ENCODE data around the gene CLDN24. TPM values are rescaled to one million over a fixed set of nuclear protein-coding genes. Genes with fewer than 3 reads are reported as not detected.

The CLDN24 gene
- total and polyA plus RNA-seq, 5 experiments from 2014 or later: 1.6 TPM; not detected in 4

DNA sequence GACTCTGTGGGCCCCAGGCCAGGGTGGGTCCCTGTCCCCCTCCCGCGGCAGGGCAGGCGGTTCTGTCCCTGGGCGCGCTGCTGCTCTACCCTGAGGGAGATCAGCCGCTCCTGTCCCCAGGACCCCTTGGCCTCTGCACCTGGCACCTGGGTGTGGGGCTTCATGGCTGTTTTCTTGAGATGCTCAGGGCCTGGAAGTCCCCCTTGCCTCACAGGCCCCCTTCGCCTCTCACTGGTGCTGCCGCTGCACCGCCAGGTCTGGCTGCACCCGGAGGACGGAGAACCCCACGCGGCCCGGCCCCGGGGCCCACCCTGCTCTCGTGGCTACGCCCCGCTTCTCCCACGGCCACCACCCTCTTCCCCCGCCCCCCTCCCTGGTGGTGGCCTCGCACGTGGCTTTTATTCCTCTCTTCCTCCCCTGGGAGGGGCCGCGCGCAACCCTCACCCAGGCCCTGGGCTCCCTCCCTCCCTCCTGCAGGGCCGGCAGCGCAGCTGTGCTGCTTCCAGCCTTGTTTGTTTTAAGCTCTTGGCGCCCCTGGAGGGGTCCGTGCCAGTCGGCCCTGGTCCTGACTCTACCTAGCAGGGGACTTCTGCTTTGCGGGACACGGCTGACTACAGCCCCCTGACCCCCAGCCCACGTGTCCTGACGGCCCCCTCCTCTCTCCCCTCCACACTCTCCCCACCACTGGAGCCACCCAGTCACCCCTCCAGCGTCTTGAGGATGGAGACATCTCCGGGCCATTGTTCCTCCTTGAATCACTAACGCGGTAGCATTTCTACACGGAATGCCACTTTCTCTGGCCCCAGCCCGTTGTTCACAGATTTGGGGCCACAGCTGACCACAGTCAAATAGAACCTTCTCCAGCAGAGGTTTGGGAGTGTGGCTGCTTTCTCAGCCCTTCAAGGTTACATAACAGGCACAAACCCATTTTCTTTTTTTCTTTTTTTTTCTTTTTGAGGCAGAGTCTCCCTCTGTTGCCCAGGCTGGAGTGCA, 20.6 kb upstream of the CLDN24 start:
- H3K9me3 Mint-ChIP-seq: no peaks in the 10 kb centered on the region
- H3K4me3 Mint-ChIP-seq: peak overlapping the region in 8 of 10 donors; percentile 7 to 64 (median 35)
- POLR2A ChIA-PET: no interaction called here
- no peak overlapping the region for H3K27ac Mint-ChIP-seq
- peak in 1 of 2 donors; percentile 40 for ATAC-seq
- H3K27me3 Mint-ChIP-seq: peaks cover 5 to 39% (median 13%) of the 10 kb centered on the region in 5 donors
- peaks cover 0 to 7% (median 3%) of the 10 kb centered on the region in 4 donors for H3K4me1 Mint-ChIP-seq
- no peak for DNase-seq
- no peaks in the 10 kb centered on the region for H3K36me3 Mint-ChIP-seq

DNA sequence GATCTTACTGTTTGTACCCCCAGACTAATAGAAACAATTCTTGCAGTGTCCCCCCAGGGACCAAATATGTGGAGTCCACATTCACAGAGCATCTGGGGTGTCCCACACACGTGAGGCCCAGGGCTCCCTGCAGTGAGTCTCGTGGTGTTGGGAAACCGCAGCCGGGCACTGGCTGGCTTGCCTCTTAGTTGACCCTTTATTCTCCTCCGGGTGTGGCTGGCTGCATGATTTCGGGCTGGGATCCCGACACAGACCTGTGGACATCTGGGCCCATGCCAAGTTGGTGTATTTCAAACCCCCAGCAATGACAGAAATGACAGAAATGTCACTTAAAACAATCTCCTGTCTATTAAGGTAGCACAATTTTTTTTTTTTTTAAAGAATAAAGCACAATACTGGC, 15.6 kb upstream of the CLDN24 start:
- peaks cover 8 to 16% (median 12%) of the 10 kb centered on the region in 5 donors for H3K27me3 Mint-ChIP-seq
- H3K4me1 Mint-ChIP-seq: peaks cover 0 to 3% (median under 1%) of the 10 kb centered on the region in 4 donors
- no peak for ATAC-seq
- H3K27ac Mint-ChIP-seq: peak overlapping the region in 1 of 10 donors; percentile 13
- no peaks in the 10 kb centered on the region for H3K36me3 Mint-ChIP-seq
- DNase-seq: no peak
- no peaks in the 10 kb centered on the region for H3K9me3 Mint-ChIP-seq
- no peak overlapping the region for H3K4me3 Mint-ChIP-seq
- POLR2A ChIA-PET: no interaction called here

- H3K27ac Mint-ChIP-seq: no peak overlapping the region
- H3K4me1 Mint-ChIP-seq: peaks cover 0 to 3% (median 0%) of the 10 kb centered on the region in 4 donors
- POLR2A ChIA-PET: no interaction called here
- H3K27me3 Mint-ChIP-seq: peaks cover 8 to 19% (median 15%) of the 10 kb centered on the region in 5 donors
- no peaks in the 10 kb centered on the region for H3K36me3 Mint-ChIP-seq
- DNase-seq: no peak
- no peak overlapping the region for H3K4me3 Mint-ChIP-seq
- no peaks in the 10 kb centered on the region for H3K9me3 Mint-ChIP-seq
- ATAC-seq: no peak
Observed at GRCh38 chr4:183337349-183337748, 15.1 kb upstream of the CLDN24 start.

GRCh38 chr4:183335369-183335940, 13.2 kb upstream of the CLDN24 start:
- H3K27ac Mint-ChIP-seq: no peak overlapping the region
- no peak for DNase-seq
- peaks cover 0 to 3% (median 0%) of the 10 kb centered on the region in 4 donors for H3K4me1 Mint-ChIP-seq
- no peaks in the 10 kb centered on the region for H3K36me3 Mint-ChIP-seq
- no peak for ATAC-seq
- no peak overlapping the region for H3K4me3 Mint-ChIP-seq
- H3K9me3 Mint-ChIP-seq: no peaks in the 10 kb centered on the region
- POLR2A ChIA-PET: no interaction called here
- peaks cover 8 to 24% (median 15%) of the 10 kb centered on the region in 5 donors for H3K27me3 Mint-ChIP-seq

DNA sequence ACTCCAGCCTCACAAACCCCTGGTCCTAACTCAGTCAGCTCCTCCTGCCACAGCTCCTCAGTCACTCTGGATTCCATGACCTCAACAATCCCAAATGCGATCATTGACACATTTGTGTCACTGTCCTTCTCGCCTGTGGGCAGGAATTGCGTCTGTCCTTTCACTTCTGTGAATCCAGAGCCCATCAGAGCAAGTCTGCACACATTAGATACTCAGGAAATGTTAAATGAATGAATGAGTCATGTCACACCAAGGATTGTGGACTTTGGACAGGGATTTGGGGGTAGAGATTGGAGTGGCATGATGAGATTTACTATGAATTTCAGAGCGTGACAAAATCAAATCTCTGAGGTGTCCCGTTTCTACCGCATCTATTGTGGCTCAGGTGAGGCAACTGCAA, 11.8 kb upstream of the CLDN24 start:
- Mint-ChIP-seq H3K9me3 (peaks cover 0 to 7% (median 0%) of the 10 kb centered on the region in 9 donors), H3K4me1 (peaks cover 0 to 3% (median 0%) of the 10 kb centered on the region in 4 donors), H3K4me3 (no peak overlapping the region), H3K36me3 (peaks cover 0 to 7% (median 0%) of the 10 kb centered on the region in 3 donors), H3K27ac (no peak overlapping the region), H3K27me3 (peaks cover 8 to 23% (median 16%) of the 10 kb centered on the region in 5 donors)
- no peak for ATAC-seq
- POLR2A ChIA-PET: no interaction called here
- DNase-seq: no peak

- H3K27ac Mint-ChIP-seq: no peak overlapping the region
- H3K4me1 Mint-ChIP-seq: peaks cover 0 to 3% (median 0%) of the 10 kb centered on the region in 4 donors
- peaks cover 0 to 9% (median 0%) of the 10 kb centered on the region in 9 donors for H3K9me3 Mint-ChIP-seq
- peaks cover 0 to 9% (median 0%) of the 10 kb centered on the region in 3 donors for H3K36me3 Mint-ChIP-seq
- ATAC-seq: no peak
- peaks cover 8 to 23% (median 16%) of the 10 kb centered on the region in 5 donors for H3K27me3 Mint-ChIP-seq
- H3K4me3 Mint-ChIP-seq: no peak overlapping the region
- POLR2A ChIA-PET: no interaction called here
- no peak for DNase-seq
Observed at GRCh38 chr4:183333202-183333601, 11.0 kb upstream of the CLDN24 start.

GRCh38 chr4:183332447-183332846, 10.2 kb upstream of the CLDN24 start:
- ATAC-seq (no peak), DNase-seq (no peak)
- H3K36me3 Mint-ChIP-seq: peaks cover 0 to 9% (median 0%) of the 10 kb centered on the region in 3 donors
- POLR2A ChIA-PET: no interaction called here
- H3K4me1 Mint-ChIP-seq: peaks cover 0 to 3% (median 0%) of the 10 kb centered on the region in 4 donors
- no peak overlapping the region for H3K4me3 Mint-ChIP-seq
- no peak overlapping the region for H3K27ac Mint-ChIP-seq
- H3K27me3 Mint-ChIP-seq: peaks cover 8 to 21% (median 16%) of the 10 kb centered on the region in 5 donors
- peaks cover 0 to 9% (median 0%) of the 10 kb centered on the region in 9 donors for H3K9me3 Mint-ChIP-seq

GRCh38 chr4:183330841-183331240, 8.6 kb upstream of the CLDN24 start:
- ATAC-seq: no peak
- H3K4me3 Mint-ChIP-seq: no peak overlapping the region
- H3K27ac Mint-ChIP-seq: no peak overlapping the region
- H3K36me3 Mint-ChIP-seq: peaks cover 0 to 9% (median 0%) of the 10 kb centered on the region in 3 donors
- H3K4me1 Mint-ChIP-seq: peaks cover 0 to 3% (median 0%) of the 10 kb centered on the region in 4 donors
- POLR2A ChIA-PET: no interaction called here
- peaks cover 4 to 19% (median 15%) of the 10 kb centered on the region in 5 donors for H3K27me3 Mint-ChIP-seq
- DNase-seq: no peak
- H3K9me3 Mint-ChIP-seq: peaks cover 0 to 9% (median 0%) of the 10 kb centered on the region in 9 donors

GRCh38 chr4:183329954-183330742, 7.9 kb upstream of the CLDN24 start:
- Mint-ChIP-seq H3K27ac (no peak overlapping the region), H3K36me3 (peaks cover 0 to 9% (median 0%) of the 10 kb centered on the region in 3 donors), H3K4me3 (no peak overlapping the region), H3K9me3 (peaks cover 0 to 9% (median 0%) of the 10 kb centered on the region in 9 donors), H3K27me3 (peaks cover 4 to 16% (median 15%) of the 10 kb centered on the region in 5 donors), H3K4me1 (no peaks in the 10 kb centered on the region)
- POLR2A ChIA-PET: no interaction called here
- DNase-seq: no peak
- no peak for ATAC-seq

GRCh38 chr4:183329244-183329643, 7.0 kb upstream of the CLDN24 start:
- POLR2A ChIA-PET: no interaction called here
- Mint-ChIP-seq H3K27ac (no peak overlapping the region), H3K4me3 (no peak overlapping the region), H3K27me3 (peaks cover 8 to 18% (median 15%) of the 10 kb centered on the region in 5 donors), H3K36me3 (peaks cover 0 to 9% (median 0%) of the 10 kb centered on the region in 3 donors), H3K4me1 (no peaks in the 10 kb centered on the region), H3K9me3 (peaks cover 0 to 9% (median 0%) of the 10 kb centered on the region in 9 donors)
- no peak for DNase-seq
- ATAC-seq: no peak

- Mint-ChIP-seq H3K4me1 (no peaks in the 10 kb centered on the region), H3K4me3 (no peak overlapping the region), H3K36me3 (peaks cover 0 to 9% (median 0%) of the 10 kb centered on the region in 3 donors), H3K27me3 (peaks cover 6 to 18% (median 14%) of the 10 kb centered on the region in 5 donors), H3K9me3 (peaks cover 0 to 9% (median 0%) of the 10 kb centered on the region in 9 donors), H3K27ac (no peak overlapping the region)
- ATAC-seq (no peak), DNase-seq (no peak)
- POLR2A ChIA-PET: no interaction called here
Observed at GRCh38 chr4:183328832-183329231, 6.6 kb upstream of the CLDN24 start.

- POLR2A ChIA-PET: no interaction called here
- Mint-ChIP-seq H3K4me3 (no peak overlapping the region), H3K27me3 (peaks cover 3 to 14% (median 5%) of the 10 kb centered on the region in 5 donors), H3K9me3 (peaks cover 0 to 9% (median 0%) of the 10 kb centered on the region in 9 donors), H3K27ac (no peak overlapping the region), H3K4me1 (no peaks in the 10 kb centered on the region), H3K36me3 (peaks cover 0 to 9% (median 0%) of the 10 kb centered on the region in 3 donors)
- ATAC-seq (no peak), DNase-seq (no peak)
Observed at GRCh38 chr4:183327827-183328226, 5.6 kb upstream of the CLDN24 start.

Data from naive thymus-derived CD8-positive, alpha-beta T cell (primary cell).